HepG2 (cell line): ENCODE results near the gene C22orf15. TPM values are rescaled to one million over a fixed set of nuclear protein-coding genes. Genes with fewer than 3 reads are reported as not detected.

Experiments
- AHR ChIP-seq: IDR thresholded peaks from 2 replicates; pipeline ENCODE4 v1.6.1; 2018; ENCODE audit warnings: missing genetic modification reagents, missing compliant biosample characterization
- CBX1 ChIP-seq: IDR thresholded peaks from one replicate; pipeline ENCODE4 v1.6.1; 2016; ENCODE audit warnings: antibody characterized with exemption, low read depth
- DPF2 ChIP-seq: sonication (generic); formaldehyde crosslinking; IDR thresholded peaks from 2 replicates; pipeline ENCODE4 v1.4.0; 2020; ENCODE audit warnings: mild to moderate bottlenecking, low read depth, missing genetic modification reagents, borderline replicate concordance
- MED1 ChIP-seq: sonication (generic); formaldehyde crosslinking; IDR thresholded peaks from 2 replicates; pipeline ENCODE4 v1.4.0; 2020; ENCODE audit warnings: missing genetic modification reagents
- NFKB2 ChIP-seq: sonication (generic); formaldehyde crosslinking; IDR thresholded peaks from 2 replicates; pipeline ENCODE4 v1.4.0; 2020; ENCODE audit warnings: missing genetic modification reagents, borderline replicate concordance
- RCOR2 ChIP-seq: IDR thresholded peaks from 2 replicates; pipeline ENCODE4 v1.6.1; 2016; ENCODE audit warnings: missing biosample characterization, missing genetic modification reagents
- SIN3A ChIP-seq: IDR thresholded peaks from 2 replicates; pipeline ENCODE4 v1.6.1; 2011; ENCODE audit warnings: low read depth, mild to moderate bottlenecking, control low read depth, low read length, borderline replicate concordance
- SNRNP70 ChIP-seq: fragments of 200-400 bp; formaldehyde crosslinking; IDR thresholded peaks from 2 replicates; pipeline ENCODE4 v1.6.1; 2017; ENCODE audit warnings: mild to moderate bottlenecking, low read depth, low read length, moderate library complexity
- SRSF4 ChIP-seq: fragments of 200-400 bp; formaldehyde crosslinking; IDR thresholded peaks from one replicate; pipeline ENCODE4 v1.6.1; 2018; ENCODE audit warnings: mild to moderate bottlenecking, low read depth, low read length, moderate library complexity; ENCODE audit not compliant: poor library complexity, severe bottlenecking
- STAG1 ChIP-seq: sonication (generic); formaldehyde crosslinking; IDR thresholded peaks from 2 replicates; pipeline ENCODE4 v1.4.0; 2020; ENCODE audit warnings: missing genetic modification reagents
- ZEB1 ChIP-seq: IDR thresholded peaks from 2 replicates; pipeline ENCODE4 v1.6.1; 2012; ENCODE audit warnings: mild to moderate bottlenecking, low read depth, inconsistent platforms; ENCODE audit not compliant: insufficient replicate concordance
- ZNF326 ChIP-seq: sonication (generic); formaldehyde crosslinking; IDR thresholded peaks from 2 replicates; pipeline ENCODE4 v1.4.0; 2020; ENCODE audit warnings: missing genetic modification reagents, borderline replicate concordance
- polyA plus RNA-seq, 8 experiments: library from polyadenylated mRNA; depleted of rRNA in 3 of 8; stranded (reverse) in 7 of 8; unstranded in 1 of 8; fragments of >200 nt; fragmentation: Illumina TruSeq in 4 of 8; extraction: Trizol in 4 of 8; gene quantifications; 2 replicates each; pipeline versions ENCODE4 v1.2.1 to v1.2.3, GENCODE V29; 2011 to 2016; ENCODE audit warnings: low read depth in 4 of 8, missing spikeins in 1 of 8, mixed read lengths in 1 of 8; ENCODE audit not compliant: insufficient read depth in 1 of 8
- total RNA-seq, 5 experiments: library from RNA; depleted of rRNA; stranded (reverse); fragments of >200 nt; fragmentation: Illumina TruSeq; extraction: Trizol; gene quantifications; 2 replicates each; pipeline ENCODE4 v1.2.3, GENCODE V29; 2016; ENCODE audit warnings: low read depth in 1 of 5
- TF ChIP-seq, protein P1 (sequence below): sonication (generic); formaldehyde crosslinking; IDR thresholded peaks from 2 replicates; pipeline ENCODE4 v1.4.0; 2020; ENCODE audit warnings: missing genetic modification reagents, borderline replicate concordance
- TF ChIP-seq, protein P2 (sequence below): sonication (generic); formaldehyde crosslinking; IDR thresholded peaks from 2 replicates; pipeline ENCODE4 v1.4.0; 2020; ENCODE audit warnings: missing genetic modification reagents
- TF ChIP-seq, protein P3 (sequence below): sonication (generic); formaldehyde crosslinking; IDR thresholded peaks from 2 replicates; pipeline ENCODE4 v1.5.1; 2020; ENCODE audit warnings: mild to moderate bottlenecking, missing genetic modification reagents, borderline replicate concordance
- TF ChIP-seq, protein P4 (sequence below): sonication (generic); formaldehyde crosslinking; IDR thresholded peaks from 2 replicates; pipeline ENCODE4 v1.5.0; 2020; ENCODE audit warnings: missing genetic modification reagents, mild to moderate bottlenecking, borderline replicate concordance

C22orf15 gene
- total and polyA plus RNA-seq, 2 of the 13 experiments (the other 11 are each of a cell fraction or from before 2014, with no cell fraction given): not detected

DNA sequence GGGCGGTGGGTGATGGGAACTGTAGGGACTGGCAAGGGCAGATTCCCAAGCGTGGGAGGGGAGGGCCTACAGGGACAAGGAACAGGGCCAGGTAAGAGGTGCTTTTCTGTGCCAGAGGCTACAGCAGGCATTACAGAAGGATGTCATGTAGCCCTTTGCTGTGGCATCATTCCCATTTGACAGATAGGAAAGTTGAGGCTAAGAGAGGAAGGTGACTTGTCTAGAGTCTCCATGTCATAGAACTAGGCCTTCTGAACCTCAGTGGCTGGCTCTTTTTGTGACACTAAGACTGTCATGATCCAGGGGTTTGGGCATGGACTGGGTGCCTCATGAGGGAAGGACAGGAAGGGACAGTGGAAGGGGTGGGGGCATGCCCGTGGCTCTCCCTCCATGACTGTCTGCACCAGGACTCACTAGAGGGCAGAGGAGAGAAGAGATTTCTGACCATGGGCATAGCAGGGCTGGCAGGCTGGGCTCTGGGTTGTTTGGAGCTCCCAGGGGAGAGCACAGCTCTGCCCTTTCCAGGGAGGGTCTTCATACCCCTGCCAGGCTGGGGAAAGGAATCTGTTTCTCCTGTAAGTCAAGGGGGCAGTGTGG lies 13.1 kb downstream of the C22orf15 start (continued):
- TF ChIP-seq DPF2 (no peak), RCOR2 (CRISPR knock-in tag) (0 out of 2 replicates have a peak, but pooled peaks have one; percentile 35), CBX1 (peak; percentile 47), SRSF4 (no peak), STAG1 (CRISPR knock-in tag) (peak; percentile 25), SIN3A (no peak), ZNF326 (CRISPR knock-in tag) (0 out of 2 replicates have a peak, but pooled peaks have one; percentile 65), MED1 (CRISPR knock-in tag) (0 out of 2 replicates have a peak, but pooled peaks have one; percentile 7), ZEB1 (no peak), SNRNP70 (no peak), AHR (no peak), NFKB2 (no peak)
- TF ChIP-seq, protein P1, sequence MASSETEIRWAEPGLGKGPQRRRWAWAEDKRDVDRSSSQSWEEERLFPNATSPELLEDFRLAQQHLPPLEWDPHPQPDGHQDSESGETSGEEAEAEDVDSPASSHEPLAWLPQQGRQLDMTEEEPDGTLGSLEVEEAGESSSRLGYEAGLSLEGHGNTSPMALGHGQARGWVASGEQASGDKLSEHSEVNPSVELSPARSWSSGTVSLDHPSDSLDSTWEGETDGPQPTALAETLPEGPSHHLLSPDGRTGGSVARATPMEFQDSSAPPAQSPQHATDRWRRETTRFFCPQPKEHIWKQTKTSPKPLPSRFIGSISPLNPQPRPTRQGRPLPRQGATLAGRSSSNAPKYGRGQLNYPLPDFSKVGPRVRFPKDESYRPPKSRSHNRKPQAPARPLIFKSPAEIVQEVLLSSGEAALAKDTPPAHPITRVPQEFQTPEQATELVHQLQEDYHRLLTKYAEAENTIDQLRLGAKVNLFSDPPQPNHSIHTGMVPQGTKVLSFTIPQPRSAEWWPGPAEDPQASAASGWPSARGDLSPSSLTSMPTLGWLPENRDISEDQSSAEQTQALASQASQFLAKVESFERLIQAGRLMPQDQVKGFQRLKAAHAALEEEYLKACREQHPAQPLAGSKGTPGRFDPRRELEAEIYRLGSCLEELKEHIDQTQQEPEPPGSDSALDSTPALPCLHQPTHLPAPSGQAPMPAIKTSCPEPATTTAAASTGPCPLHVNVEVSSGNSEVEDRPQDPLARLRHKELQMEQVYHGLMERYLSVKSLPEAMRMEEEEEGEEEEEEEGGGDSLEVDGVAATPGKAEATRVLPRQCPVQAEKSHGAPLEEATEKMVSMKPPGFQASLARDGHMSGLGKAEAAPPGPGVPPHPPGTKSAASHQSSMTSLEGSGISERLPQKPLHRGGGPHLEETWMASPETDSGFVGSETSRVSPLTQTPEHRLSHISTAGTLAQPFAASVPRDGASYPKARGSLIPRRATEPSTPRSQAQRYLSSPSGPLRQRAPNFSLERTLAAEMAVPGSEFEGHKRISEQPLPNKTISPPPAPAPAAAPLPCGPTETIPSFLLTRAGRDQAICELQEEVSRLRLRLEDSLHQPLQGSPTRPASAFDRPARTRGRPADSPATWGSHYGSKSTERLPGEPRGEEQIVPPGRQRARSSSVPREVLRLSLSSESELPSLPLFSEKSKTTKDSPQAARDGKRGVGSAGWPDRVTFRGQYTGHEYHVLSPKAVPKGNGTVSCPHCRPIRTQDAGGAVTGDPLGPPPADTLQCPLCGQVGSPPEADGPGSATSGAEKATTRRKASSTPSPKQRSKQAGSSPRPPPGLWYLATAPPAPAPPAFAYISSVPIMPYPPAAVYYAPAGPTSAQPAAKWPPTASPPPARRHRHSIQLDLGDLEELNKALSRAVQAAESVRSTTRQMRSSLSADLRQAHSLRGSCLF (CRISPR knock-in tag): no peak
- TF ChIP-seq, protein P2, sequence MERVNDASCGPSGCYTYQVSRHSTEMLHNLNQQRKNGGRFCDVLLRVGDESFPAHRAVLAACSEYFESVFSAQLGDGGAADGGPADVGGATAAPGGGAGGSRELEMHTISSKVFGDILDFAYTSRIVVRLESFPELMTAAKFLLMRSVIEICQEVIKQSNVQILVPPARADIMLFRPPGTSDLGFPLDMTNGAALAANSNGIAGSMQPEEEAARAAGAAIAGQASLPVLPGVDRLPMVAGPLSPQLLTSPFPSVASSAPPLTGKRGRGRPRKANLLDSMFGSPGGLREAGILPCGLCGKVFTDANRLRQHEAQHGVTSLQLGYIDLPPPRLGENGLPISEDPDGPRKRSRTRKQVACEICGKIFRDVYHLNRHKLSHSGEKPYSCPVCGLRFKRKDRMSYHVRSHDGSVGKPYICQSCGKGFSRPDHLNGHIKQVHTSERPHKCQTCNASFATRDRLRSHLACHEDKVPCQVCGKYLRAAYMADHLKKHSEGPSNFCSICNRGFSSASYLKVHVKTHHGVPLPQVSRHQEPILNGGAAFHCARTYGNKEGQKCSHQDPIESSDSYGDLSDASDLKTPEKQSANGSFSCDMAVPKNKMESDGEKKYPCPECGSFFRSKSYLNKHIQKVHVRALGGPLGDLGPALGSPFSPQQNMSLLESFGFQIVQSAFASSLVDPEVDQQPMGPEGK: 0 out of 2 replicates have a peak, but pooled peaks have one; percentile 54
- TF ChIP-seq, protein P3, sequence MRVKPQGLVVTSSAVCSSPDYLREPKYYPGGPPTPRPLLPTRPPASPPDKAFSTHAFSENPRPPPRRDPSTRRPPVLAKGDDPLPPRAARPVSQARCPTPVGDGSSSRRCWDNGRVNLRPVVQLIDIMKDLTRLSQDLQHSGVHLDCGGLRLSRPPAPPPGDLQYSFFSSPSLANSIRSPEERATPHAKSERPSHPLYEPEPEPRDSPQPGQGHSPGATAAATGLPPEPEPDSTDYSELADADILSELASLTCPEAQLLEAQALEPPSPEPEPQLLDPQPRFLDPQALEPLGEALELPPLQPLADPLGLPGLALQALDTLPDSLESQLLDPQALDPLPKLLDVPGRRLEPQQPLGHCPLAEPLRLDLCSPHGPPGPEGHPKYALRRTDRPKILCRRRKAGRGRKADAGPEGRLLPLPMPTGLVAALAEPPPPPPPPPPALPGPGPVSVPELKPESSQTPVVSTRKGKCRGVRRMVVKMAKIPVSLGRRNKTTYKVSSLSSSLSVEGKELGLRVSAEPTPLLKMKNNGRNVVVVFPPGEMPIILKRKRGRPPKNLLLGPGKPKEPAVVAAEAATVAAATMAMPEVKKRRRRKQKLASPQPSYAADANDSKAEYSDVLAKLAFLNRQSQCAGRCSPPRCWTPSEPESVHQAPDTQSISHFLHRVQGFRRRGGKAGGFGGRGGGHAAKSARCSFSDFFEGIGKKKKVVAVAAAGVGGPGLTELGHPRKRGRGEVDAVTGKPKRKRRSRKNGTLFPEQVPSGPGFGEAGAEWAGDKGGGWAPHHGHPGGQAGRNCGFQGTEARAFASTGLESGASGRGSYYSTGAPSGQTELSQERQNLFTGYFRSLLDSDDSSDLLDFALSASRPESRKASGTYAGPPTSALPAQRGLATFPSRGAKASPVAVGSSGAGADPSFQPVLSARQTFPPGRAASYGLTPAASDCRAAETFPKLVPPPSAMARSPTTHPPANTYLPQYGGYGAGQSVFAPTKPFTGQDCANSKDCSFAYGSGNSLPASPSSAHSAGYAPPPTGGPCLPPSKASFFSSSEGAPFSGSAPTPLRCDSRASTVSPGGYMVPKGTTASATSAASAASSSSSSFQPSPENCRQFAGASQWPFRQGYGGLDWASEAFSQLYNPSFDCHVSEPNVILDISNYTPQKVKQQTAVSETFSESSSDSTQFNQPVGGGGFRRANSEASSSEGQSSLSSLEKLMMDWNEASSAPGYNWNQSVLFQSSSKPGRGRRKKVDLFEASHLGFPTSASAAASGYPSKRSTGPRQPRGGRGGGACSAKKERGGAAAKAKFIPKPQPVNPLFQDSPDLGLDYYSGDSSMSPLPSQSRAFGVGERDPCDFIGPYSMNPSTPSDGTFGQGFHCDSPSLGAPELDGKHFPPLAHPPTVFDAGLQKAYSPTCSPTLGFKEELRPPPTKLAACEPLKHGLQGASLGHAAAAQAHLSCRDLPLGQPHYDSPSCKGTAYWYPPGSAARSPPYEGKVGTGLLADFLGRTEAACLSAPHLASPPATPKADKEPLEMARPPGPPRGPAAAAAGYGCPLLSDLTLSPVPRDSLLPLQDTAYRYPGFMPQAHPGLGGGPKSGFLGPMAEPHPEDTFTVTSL (CRISPR knock-in tag): 0 out of 2 replicates have a peak, but pooled peaks have one; percentile 21
- TF ChIP-seq, protein P4, sequence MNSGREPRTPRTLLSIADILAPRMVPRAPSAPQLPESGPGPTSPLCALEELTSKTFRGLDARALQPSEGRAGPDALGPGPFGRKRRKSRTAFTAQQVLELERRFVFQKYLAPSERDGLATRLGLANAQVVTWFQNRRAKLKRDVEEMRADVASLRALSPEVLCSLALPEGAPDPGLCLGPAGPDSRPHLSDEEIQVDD (CRISPR knock-in tag): no peak
